GM18519 (cell line): ENCODE data around the gene BTBD10.

Experiments
- ATAC-seq: cut with Tn5 transposase; IDR thresholded peaks from one replicate; pipeline ENCODE4 v1.9.1; 2021; ENCODE audit warnings: mild to moderate bottlenecking, moderate library complexity; ENCODE audit not compliant: unreplicated experiment, low FRiP score

BTBD10 gene

GRCh38 chr11:13343067-13343466, 120.0 kb downstream of the BTBD10 start:
- ATAC-seq: peak; percentile 49

GRCh38 chr11:13341026-13341425, 122.0 kb downstream of the BTBD10 start:
- no peak for ATAC-seq

- ATAC-seq: no peak
Observed at GRCh38 chr11:13339195-13340153, 123.5 kb downstream of the BTBD10 start.

- ATAC-seq: no peak
Observed at GRCh38 chr11:13338427-13339069, 124.5 kb downstream of the BTBD10 start.

- peak; percentile 34 for ATAC-seq
Observed at GRCh38 chr11:13338019-13338426, 125.0 kb downstream of the BTBD10 start.
